ENCODE data around the gene ZFYVE19.

- TF ChIP-seq, protein P1, sequence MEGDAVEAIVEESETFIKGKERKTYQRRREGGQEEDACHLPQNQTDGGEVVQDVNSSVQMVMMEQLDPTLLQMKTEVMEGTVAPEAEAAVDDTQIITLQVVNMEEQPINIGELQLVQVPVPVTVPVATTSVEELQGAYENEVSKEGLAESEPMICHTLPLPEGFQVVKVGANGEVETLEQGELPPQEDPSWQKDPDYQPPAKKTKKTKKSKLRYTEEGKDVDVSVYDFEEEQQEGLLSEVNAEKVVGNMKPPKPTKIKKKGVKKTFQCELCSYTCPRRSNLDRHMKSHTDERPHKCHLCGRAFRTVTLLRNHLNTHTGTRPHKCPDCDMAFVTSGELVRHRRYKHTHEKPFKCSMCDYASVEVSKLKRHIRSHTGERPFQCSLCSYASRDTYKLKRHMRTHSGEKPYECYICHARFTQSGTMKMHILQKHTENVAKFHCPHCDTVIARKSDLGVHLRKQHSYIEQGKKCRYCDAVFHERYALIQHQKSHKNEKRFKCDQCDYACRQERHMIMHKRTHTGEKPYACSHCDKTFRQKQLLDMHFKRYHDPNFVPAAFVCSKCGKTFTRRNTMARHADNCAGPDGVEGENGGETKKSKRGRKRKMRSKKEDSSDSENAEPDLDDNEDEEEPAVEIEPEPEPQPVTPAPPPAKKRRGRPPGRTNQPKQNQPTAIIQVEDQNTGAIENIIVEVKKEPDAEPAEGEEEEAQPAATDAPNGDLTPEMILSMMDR (IDR thresholded peaks at IDR 0.05; ENCODE audit: low read depth, low read length) = no peak
- TF ChIP-seq EZH2phosphoT487 (IDR thresholded peaks at IDR 0.05; ENCODE audit: low read depth) = no peak
Measured at GRCh38 chr15:40759961-40760360, 46.9 kb upstream of the ZFYVE19 start.

All from OCI-LY3 (cell line).